SK-N-SH (cell line): ENCODE measurements around the gene CENPX. TPM values are rescaled to one million over a fixed set of nuclear protein-coding genes. Genes with fewer than 3 reads are reported as not detected.

ENCODE experiments used
- CTCF ChIA-PET: fragments of 300-600, 350-600 bp; formaldehyde crosslinking; extraction: SDS; loops from one replicate; lab custom pipeline; 2021; lab: Yijun Ruan, JAX
- POLR2A ChIA-PET: fragments of 350-600 bp; sonication (Branson Sonifier 250); formaldehyde crosslinking; extraction: SDS; loops from one replicate; lab custom pipeline; 2020; ENCODE audit warnings: antibody characterized with exemption, inconsistent platforms; lab: Yijun Ruan, JAX
- DNase-seq: peaks from one replicate; pipeline ENCODE4 v3.0.0; 2012
- H2AFZ ChIP-seq: fragments of 200-600 bp; sonication (generic); 2 replicates; pipeline ENCODE4 v1.8.1; 2016; ENCODE audit warnings: antibody characterized with exemption, mild to moderate bottlenecking, low read depth
- H3F3A ChIP-seq: fragments of 200-600 bp; sonication (generic); replicated peaks from 2 replicates; pipeline ENCODE3; 2016; ENCODE audit warnings: antibody characterized with exemption, mild to moderate bottlenecking; ENCODE audit not compliant: insufficient read depth
- H3K27ac ChIP-seq, 2 experiments: fragments of 200-500 bp in 1 of 2; fragments of 200-600 bp in 1 of 2; sonication (Bioruptor generic) in 1 of 2; sonication (generic), shearing (Covaris generic) in 1 of 2; 2 replicates each; pipeline versions ENCODE4 v1.5.1 to v1.6.1; 2014 to 2016; ENCODE audit warnings: low read depth in 2 of 2, inconsistent platforms in 1 of 2, low read length in 1 of 2, mild to moderate bottlenecking in 1 of 2, mixed read lengths in 1 of 2
- H3K27me3 ChIP-seq: fragments of 200-600 bp; sonication (generic), shearing (Covaris generic); 2 replicates; pipeline ENCODE4 v1.6.1; 2016; ENCODE audit warnings: mixed run types; ENCODE audit not compliant: insufficient read depth
- H3K36me3 ChIP-seq, 2 experiments: fragments of 200-500 bp in 1 of 2; fragments of 200-600 bp in 1 of 2; sonication (Bioruptor generic) in 1 of 2; sonication (generic) in 1 of 2; replicated peaks in 1 of 2; 2 replicates each; pipeline versions ENCODE3 to v1.5.1; 2014 to 2016; ENCODE audit warnings: low read length in 1 of 2, mild to moderate bottlenecking in 1 of 2; ENCODE audit not compliant: insufficient read depth in 2 of 2, control insufficient read depth in 1 of 2
- H3K4me1 ChIP-seq, 2 experiments: fragments of 200-500 bp in 1 of 2; fragments of 200-600 bp in 1 of 2; sonication (Bioruptor generic) in 1 of 2; sonication (generic), shearing (Covaris generic) in 1 of 2; 2 replicates each; pipeline versions ENCODE4 v1.5.1 to v1.6.1; 2014 to 2016; ENCODE audit warnings: low read depth in 1 of 2, low read length in 1 of 2, mixed run types in 1 of 2; ENCODE audit not compliant: insufficient read depth in 2 of 2, control insufficient read depth in 1 of 2
- H3K4me2 ChIP-seq: fragments of 200-600 bp; sonication (generic), shearing (Covaris generic); 2 replicates; pipeline ENCODE4 v1.6.1; 2017; ENCODE audit warnings: mixed run types
- H3K4me3 ChIP-seq, 2 experiments: fragments of 200-500 bp in 1 of 2; fragments of 200-600 bp in 1 of 2; sonication (Bioruptor generic) in 1 of 2; sonication (generic), shearing (Covaris generic) in 1 of 2; 2 replicates each; pipeline versions ENCODE4 v1.5.1 to v1.8.1; 2014 to 2016; ENCODE audit warnings: low read depth in 2 of 2, inconsistent platforms in 1 of 2, low read length in 1 of 2, mild to moderate bottlenecking in 1 of 2, mixed read lengths in 1 of 2, moderate library complexity in 1 of 2
- H3K79me2 ChIP-seq: fragments of 200-600 bp; sonication (generic); 2 replicates; pipeline ENCODE4 v1.8.1; 2017; ENCODE audit warnings: mild to moderate bottlenecking; ENCODE audit not compliant: insufficient read depth
- H3K9ac ChIP-seq: fragments of 200-600 bp; sonication (generic); 2 replicates; pipeline ENCODE4 v1.6.1; 2017; ENCODE audit warnings: mixed run types
- H3K9me2 ChIP-seq: fragments of 200-600 bp; sonication (generic); 2 replicates; pipeline ENCODE4 v1.6.1; 2017; ENCODE audit warnings: mixed run types
- H3K9me3 ChIP-seq: fragments of 200-600 bp; sonication (generic); 2 replicates; pipeline ENCODE4 v1.6.1; 2017; ENCODE audit warnings: mixed run types, mild to moderate bottlenecking, moderate library complexity
- H4K20me1 ChIP-seq: fragments of 200-600 bp; sonication (generic); 2 replicates; pipeline ENCODE4 v1.6.1; 2017; ENCODE audit warnings: mild to moderate bottlenecking, mixed run types; ENCODE audit not compliant: insufficient read depth
- ELF1 ChIP-seq: IDR thresholded peaks from 2 replicates; pipeline ENCODE4 v1.4.0; 2012
- MAX ChIP-seq: IDR thresholded peaks from 2 replicates; pipeline ENCODE4 v1.4.0; 2012; ENCODE audit warnings: low read depth
- MEF2A ChIP-seq: IDR thresholded peaks from 2 replicates; pipeline ENCODE4 v1.4.0; 2012; ENCODE audit warnings: low read depth, borderline replicate concordance
- NFIC ChIP-seq: IDR thresholded peaks from 2 replicates; pipeline ENCODE4 v1.4.0; 2012; ENCODE audit warnings: borderline replicate concordance
- NRF1 ChIP-seq: IDR thresholded peaks from 2 replicates; pipeline ENCODE4 v1.6.1; 2012; ENCODE audit warnings: low read depth, mild to moderate bottlenecking, low read length
- POLR2AphosphoS5 ChIP-seq: IDR thresholded peaks from 2 replicates; pipeline ENCODE4 v1.6.1; 2012; ENCODE audit warnings: low read depth, low read length
- RCOR1 ChIP-seq: fragments of 150-350 bp; IDR thresholded peaks from 2 replicates; pipeline ENCODE4 v1.6.1; 2017; ENCODE audit warnings: antibody characterized with exemption, low read length
- RFX5 ChIP-seq: IDR thresholded peaks from 2 replicates; pipeline ENCODE4 v1.6.1; 2012; ENCODE audit warnings: mild to moderate bottlenecking, improper control_type of control experiment, low read length
- RXRA ChIP-seq: IDR thresholded peaks from 2 replicates; pipeline ENCODE4 v1.4.0; 2012; ENCODE audit warnings: low read depth, mild to moderate bottlenecking, borderline replicate concordance
- TEAD4 ChIP-seq: IDR thresholded peaks from 2 replicates; pipeline ENCODE4 v1.4.0; 2012; ENCODE audit warnings: mild to moderate bottlenecking, borderline replicate concordance; ENCODE audit not compliant: insufficient read depth
- YY1 ChIP-seq: IDR thresholded peaks from 2 replicates; pipeline ENCODE4 v1.4.0; 2012; ENCODE audit warnings: low read depth, mild to moderate bottlenecking
- ZBTB33 ChIP-seq: IDR thresholded peaks from 2 replicates; pipeline ENCODE4 v1.4.0; 2012; ENCODE audit warnings: low read depth, borderline replicate concordance
- WGBS: methylation state at CpG from one replicate; pipeline ENCODE4 v1.1.6; 2017; ENCODE audit warnings: low lambda C conversion rate; 5-methylcytosine and 5-hydroxymethylcytosine counted together
- polyA plus RNA-seq, 3 experiments: library from polyadenylated mRNA; depleted of rRNA; stranded (reverse); fragments of >200 nt; gene quantifications; 2 replicates each; pipeline ENCODE4 v1.2.3, GENCODE V29; 2012

Gene CENPX
- polyA plus RNA-seq, 1 of the 3 experiments (the other 2 are of a cell fraction), result 255 TPM

GRCh38 chr17:82029990-82030469 is 7.4 kb upstream of the CENPX start (continued):
- TF ChIP-seq ZBTB33 (no peak), MEF2A (no peak), TEAD4 (no peak), NFIC (no peak)

- Histone ChIP-seq H3K9me3 (no peaks in the 10 kb centered on the region), H3K79me2 (peaks cover under 1% of the 10 kb centered on the region; the same call in 1 of the 2 replicates), H4K20me1 (peaks cover 4% of the 10 kb centered on the region; the same call in 1 of the 2 replicates), H3K4me1 (peaks cover under 1 to 24% of the 10 kb centered on the region in 2 experiments; a peak in 2 of 4 replicates), H3F3A (peaks cover 20% of the 10 kb centered on the region), H3K27ac (no peak overlapping the region), H3K27me3 (no peaks in the 10 kb centered on the region), H3K9ac (no peak overlapping the region), H3K4me2 (no peak overlapping the region), H3K4me3 (no peak overlapping the region), H3K36me3 (peaks cover 5 to 9% of the 10 kb centered on the region in 2 experiments), H2AFZ (no peak overlapping the region), H3K9me2 (no peaks in the 10 kb centered on the region)
- POLR2A ChIA-PET, result interaction anchor here (0.6 to 3.4 kb wide), 6 partner anchors 8 to 247 kb away, joined by 3 to 14 read pairs (median 3); partner anchors contain the start of gene DCXR
- TF ChIP-seq NRF1, result no peak
- no peak for TF ChIP-seq NFIC
- TF ChIP-seq RXRA, result no peak
- no peak for TF ChIP-seq ELF1
- TF ChIP-seq POLR2AphosphoS5, result no peak
- no peak for TF ChIP-seq YY1
- TF ChIP-seq MEF2A, result no peak
- no peak for TF ChIP-seq MAX
- TF ChIP-seq RCOR1, result no peak
- no peak for TF ChIP-seq ZBTB33
- no peak for TF ChIP-seq RFX5
- WGBS, result 94% methylated on average over 14 of the region's 16 CpGs
- no peak for DNase-seq
- CTCF ChIA-PET, result interaction anchor here (0.9 to 35.7 kb wide), 39 partner anchors 9 to 658 kb away, joined by 3 to 1216 read pairs (median 12); partner anchors contain the start of genes ASPSCR1, CCDC57, CENPX and DCXR
Measured at GRCh38 chr17:82029391-82029790, 6.7 kb upstream of the CENPX start.
